Parathyroid adenoma (tissue), 2 donors: ENCODE results near the gene GPR153.

ENCODE experiments used
- H2AFZ ChIP-seq: fragments of 300-600 bp; sonication (generic); one replicate; pipeline ENCODE4 v1.7.0; 2017; ENCODE audit warnings: antibody characterized with exemption, mild to moderate bottlenecking
- H3K27ac ChIP-seq: fragments of 300-600 bp; sonication (generic); one replicate; pipeline ENCODE4 v1.7.0; 2017
- H3K27me3 ChIP-seq: fragments of 300-600 bp; sonication (generic); one replicate; pipeline ENCODE4 v1.7.0; 2017; ENCODE audit warnings: low read length; ENCODE audit not compliant: control insufficient read depth, insufficient read depth
- H3K36me3 ChIP-seq: fragments of 300-600 bp; sonication (generic); one replicate; pipeline ENCODE4 v1.7.0; 2017; ENCODE audit warnings: low read length; ENCODE audit not compliant: control insufficient read depth, insufficient read depth
- H3K4me1 ChIP-seq: fragments of 300-600 bp; sonication (generic); one replicate; pipeline ENCODE4 v1.7.0; 2017; ENCODE audit warnings: control low read depth
- H3K4me2 ChIP-seq: fragments of 300-600 bp; sonication (generic); one replicate; pipeline ENCODE4 v1.7.0; 2017; ENCODE audit warnings: low read length
- H3K4me3 ChIP-seq: fragments of 300-600 bp; sonication (generic); one replicate; pipeline ENCODE4 v1.7.0; 2017; ENCODE audit warnings: low read depth, low read length
- H3K79me2 ChIP-seq: fragments of 300-600 bp; sonication (generic); one replicate; pipeline ENCODE4 v1.7.0; 2017; ENCODE audit warnings: control low read depth
- H3K9ac ChIP-seq: fragments of 300-600 bp; sonication (generic); one replicate; pipeline ENCODE4 v1.7.0; 2017; ENCODE audit warnings: mild to moderate bottlenecking
- H3K9me3 ChIP-seq: fragments of 300-600 bp; sonication (generic); one replicate; pipeline ENCODE4 v1.7.0; 2017; ENCODE audit warnings: low read length; ENCODE audit not compliant: control insufficient read depth
- CTCF ChIP-seq: fragments of 300-600 bp; sonication (generic); IDR thresholded peaks from one replicate; pipeline ENCODE4 v1.7.0; 2017; ENCODE audit warnings: antibody characterized with exemption, mild to moderate bottlenecking
- donor health status: primary hyperparathyroidism.

GPR153 gene

GRCh38 chr1:6271554-6271953 lies 10.7 kb upstream of the GPR153 start:
- Histone ChIP-seq H3K4me3 (no peak overlapping the region), H3K27ac (no peak overlapping the region), H3K4me1 (peaks cover 5% of the 10 kb centered on the region), H3K79me2 (no peaks in the 10 kb centered on the region), H3K9ac (no peak overlapping the region), H3K9me3 (no peaks in the 10 kb centered on the region), H2AFZ (no peak overlapping the region), H3K36me3 (no peaks in the 10 kb centered on the region), H3K27me3 (no peaks in the 10 kb centered on the region), H3K4me2 (no peak overlapping the region)
- no peak for TF ChIP-seq CTCF

- Histone ChIP-seq H2AFZ (no peak overlapping the region), H3K27me3 (no peaks in the 10 kb centered on the region), H3K79me2 (no peaks in the 10 kb centered on the region), H3K27ac (no peak overlapping the region), H3K4me3 (no peak overlapping the region), H3K9ac (no peak overlapping the region), H3K36me3 (no peaks in the 10 kb centered on the region), H3K4me2 (no peak overlapping the region), H3K9me3 (no peaks in the 10 kb centered on the region), H3K4me1 (peaks cover 2% of the 10 kb centered on the region)
- TF ChIP-seq CTCF, result no peak
Measured at GRCh38 chr1:6271006-6271405, 10.1 kb upstream of the GPR153 start.

GRCh38 chr1:6270401-6270800 lies 9.5 kb upstream of the GPR153 start:
- Histone ChIP-seq H3K9ac (no peak overlapping the region), H2AFZ (no peak overlapping the region), H3K27me3 (no peaks in the 10 kb centered on the region), H3K36me3 (no peaks in the 10 kb centered on the region), H3K4me1 (no peaks in the 10 kb centered on the region), H3K4me2 (no peak overlapping the region), H3K9me3 (no peaks in the 10 kb centered on the region), H3K79me2 (no peaks in the 10 kb centered on the region), H3K27ac (no peak overlapping the region), H3K4me3 (no peak overlapping the region)
- TF ChIP-seq CTCF, result no peak

- H2AFZ ChIP-seq, result no peak overlapping the region
- no peaks in the 10 kb centered on the region for H3K27me3 ChIP-seq
- H3K27ac ChIP-seq, result no peak overlapping the region
- no peaks in the 10 kb centered on the region for H3K36me3 ChIP-seq
- H3K4me3 ChIP-seq, result no peak overlapping the region
- H3K4me2 ChIP-seq, result no peak overlapping the region
- no peak for TF ChIP-seq CTCF
- H3K9me3 ChIP-seq, result no peaks in the 10 kb centered on the region
- no peak overlapping the region for H3K9ac ChIP-seq
- H3K79me2 ChIP-seq, result no peaks in the 10 kb centered on the region
- H3K4me1 ChIP-seq, result no peaks in the 10 kb centered on the region
Measured at GRCh38 chr1:6269720-6270400, 9.0 kb upstream of the GPR153 start.

GRCh38 chr1:6269296-6269695 lies 8.4 kb upstream of the GPR153 start:
- Histone ChIP-seq H3K27me3 (no peaks in the 10 kb centered on the region), H3K9ac (no peak overlapping the region), H3K9me3 (no peaks in the 10 kb centered on the region), H3K27ac (no peak overlapping the region), H3K36me3 (no peaks in the 10 kb centered on the region), H2AFZ (no peak overlapping the region), H3K4me3 (no peak overlapping the region), H3K79me2 (no peaks in the 10 kb centered on the region), H3K4me2 (no peak overlapping the region), H3K4me1 (no peaks in the 10 kb centered on the region)
- no peak for TF ChIP-seq CTCF
